Lower leg skin (tissue), 3 donors: Measurements from ENCODE around the gene TAF1C.

Experiments used
- CTCF ChIP-seq, 3 donors: fragments of 450-650 bp; IDR thresholded peaks; one replicate each; pipeline ENCODE4 v1.5.1; 2016; ENCODE audit warnings: antibody characterized with exemption in 3 of 3, mild to moderate bottlenecking in 3 of 3, moderate library complexity in 2 of 3
- POLR2A ChIP-seq, 2 donors: fragments of 450-650 bp; IDR thresholded peaks; one replicate each; pipeline ENCODE4 v1.6.1; 2016 to 2017; ENCODE audit warnings: antibody characterized with exemption in 2 of 2, mild to moderate bottlenecking in 1 of 2, moderate library complexity in 1 of 2

DNA sequence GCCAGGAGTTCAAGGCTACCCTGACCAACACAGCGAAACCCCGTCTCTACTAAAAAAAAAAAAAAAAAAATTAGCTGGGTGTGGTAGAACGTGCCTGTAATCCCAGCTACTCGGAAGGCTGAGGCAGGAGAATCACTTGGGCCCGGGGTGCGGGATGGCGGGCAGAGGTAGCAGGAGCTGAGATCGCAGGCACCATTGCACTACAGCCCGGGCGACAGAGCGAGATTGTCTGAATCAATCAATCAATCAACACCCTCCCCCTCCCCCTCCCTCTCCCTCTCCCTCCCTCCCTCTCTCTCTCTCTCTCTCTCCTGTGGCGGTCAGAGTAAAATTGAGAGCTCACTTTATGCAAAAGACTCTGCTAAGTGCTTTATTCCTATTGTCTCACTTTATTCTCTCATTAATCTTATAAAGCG, 43.1 kb downstream of the TAF1C start:
- no peak for TF ChIP-seq CTCF (IDR thresholded peaks at IDR 0.05)
- no peak for TF ChIP-seq POLR2A (IDR thresholded peaks at IDR 0.05)
